GM21737 (cell line): ENCODE data around the gene BSCL2.
A peak's percentile ranks its signal among the peaks of the same experiment; 100 is the strongest.
"Not testable (repeated sequence)": the region's sequence is repeated elsewhere in the genome, so short reads cannot be mapped to it uniquely, and the experiment has no call there.

ENCODE experiments used
- ATAC-seq: cut with Tn5 transposase; IDR thresholded peaks from one replicate; pipeline ENCODE4 v1.9.1; 2021; ENCODE audit warnings: mild to moderate bottlenecking, moderate library complexity; ENCODE audit not compliant: unreplicated experiment

The BSCL2 gene

GRCh38 chr11:62688491-62688890 lies 18.7 kb downstream of the BSCL2 start:
- ATAC-seq, result no peak

- no peak for ATAC-seq
Measured at GRCh38 chr11:62687508-62688396, 19.5 kb downstream of the BSCL2 start.

- ATAC-seq, result no peak
Measured at GRCh38 chr11:62682518-62682917, 24.7 kb downstream of the BSCL2 start.

- no peak for ATAC-seq
Measured at GRCh38 chr11:62680825-62681240, 26.4 kb downstream of the BSCL2 start.

GRCh38 chr11:62678770-62679696 lies 28.2 kb downstream of the BSCL2 start, which contains the start of gene UBXN1:
Gene UBXN1, minus strand, starts transcription at chr11:62679073. Its CDS starts 150 bp downstream, at chr11:62678923.
- ATAC-seq, result peak; percentile 63

GRCh38 chr11:62678433-62678769 lies 28.8 kb downstream of the BSCL2 start:
- peak; percentile 14 for ATAC-seq

- ATAC-seq, result no peak
Measured at GRCh38 chr11:62677714-62678113, 29.5 kb downstream of the BSCL2 start.

- no peak for ATAC-seq
Measured at GRCh38 chr11:62677156-62677555, 30.1 kb downstream of the BSCL2 start.

- ATAC-seq, result no peak
Measured at GRCh38 chr11:62676698-62677097, 30.5 kb downstream of the BSCL2 start.

GRCh38 chr11:62675415-62675814 lies 31.8 kb downstream of the BSCL2 start:
- not testable (repeated sequence) for ATAC-seq

- ATAC-seq, result no peak
Measured at GRCh38 chr11:62673196-62673525, 34.1 kb downstream of the BSCL2 start.

- ATAC-seq, result peak; percentile 45
Measured at GRCh38 chr11:62671608-62672389, 35.4 kb downstream of the BSCL2 start, which contains the start of the genes LBHD1 and UQCC3. Gene LBHD1, minus strand, starts transcription at chr11:62672267. Its CDS starts 2,236 bp downstream, at chr11:62670031. Gene UQCC3, plus strand, starts transcription at chr11:62671673. Its CDS starts 73 bp downstream, at chr11:62671746.

- no peak for ATAC-seq
Measured at GRCh38 chr11:62671236-62671607, 36.0 kb downstream of the BSCL2 start.

- no peak for ATAC-seq
Measured at GRCh38 chr11:62669420-62670161, 37.6 kb downstream of the BSCL2 start.

- ATAC-seq, result no peak
Measured at GRCh38 chr11:62667460-62667859, 39.8 kb downstream of the BSCL2 start.

GRCh38 chr11:62666259-62666926 lies 40.8 kb downstream of the BSCL2 start:
- ATAC-seq, result no peak

- no peak for ATAC-seq
Measured at GRCh38 chr11:62665599-62666258, 41.5 kb downstream of the BSCL2 start.

- ATAC-seq, result peak; percentile 90
Measured at GRCh38 chr11:62665075-62665598, 42.1 kb downstream of the BSCL2 start, which contains the start of the genes C11orf98 and CSKMT. Gene C11orf98, minus strand, starts transcription at chr11:62665210. Its CDS starts 41 bp downstream, at chr11:62665169. Gene CSKMT, plus strand, starts transcription at chr11:62665312. Its CDS starts 568 bp downstream, at chr11:62665880.
